NCI-H82 (cell line): Measurements from ENCODE around the gene LGALS3.

Source experiments
- DNase-seq: peaks from one replicate; lab custom pipeline; 2025; lab: John Stamatoyannopoulos, UW

The LGALS3 gene

DNA sequence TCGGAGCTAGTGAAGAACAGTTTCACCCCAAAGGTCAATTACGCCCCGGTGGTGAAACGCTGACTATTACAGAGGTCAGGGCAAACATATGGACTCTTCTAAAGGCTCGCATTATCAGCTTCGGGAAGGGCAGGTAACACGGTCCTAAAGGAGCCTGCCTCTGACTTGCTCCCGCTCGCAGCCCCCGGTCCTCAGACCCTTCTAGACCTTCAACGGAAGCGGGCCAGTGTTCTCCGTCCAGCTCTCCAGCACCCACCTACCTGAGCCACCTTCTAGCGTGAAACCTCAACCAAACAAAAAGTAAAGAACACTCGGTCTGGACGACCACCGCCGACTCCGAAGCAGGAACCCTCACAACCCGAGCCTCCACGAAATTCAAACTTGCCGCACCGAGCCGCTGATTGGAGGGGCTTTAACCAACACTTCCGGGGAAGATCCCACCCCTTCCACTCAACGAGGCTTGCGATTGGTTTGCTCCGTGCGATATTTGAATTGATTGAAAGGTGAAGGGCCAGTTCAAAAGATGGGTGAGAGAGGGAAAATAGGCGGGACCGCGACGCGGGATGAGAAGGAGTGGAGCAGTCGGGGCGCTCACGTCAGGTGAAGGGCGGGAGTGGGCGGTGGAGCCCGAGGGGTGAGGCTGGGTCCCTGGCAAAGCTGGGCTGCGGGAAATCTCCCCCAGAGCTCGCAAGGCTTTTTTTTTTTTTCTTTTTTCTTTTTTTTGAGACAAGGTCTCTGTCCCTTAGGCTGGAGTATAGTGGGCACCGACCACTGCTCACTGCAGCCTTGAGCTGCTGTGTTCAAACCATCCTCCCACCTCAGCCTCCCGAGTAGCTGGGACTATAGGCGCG, 62.4 kb downstream of the LGALS3 start, which contains the start of gene DLGAP5:
Gene DLGAP5 (minus strand): TSS at position 383 of the 851 bp plus-strand sequence. CDS start 2,406 bp downstream, outside the sequence.
- peak; percentile 98 for DNase-seq

DNA sequence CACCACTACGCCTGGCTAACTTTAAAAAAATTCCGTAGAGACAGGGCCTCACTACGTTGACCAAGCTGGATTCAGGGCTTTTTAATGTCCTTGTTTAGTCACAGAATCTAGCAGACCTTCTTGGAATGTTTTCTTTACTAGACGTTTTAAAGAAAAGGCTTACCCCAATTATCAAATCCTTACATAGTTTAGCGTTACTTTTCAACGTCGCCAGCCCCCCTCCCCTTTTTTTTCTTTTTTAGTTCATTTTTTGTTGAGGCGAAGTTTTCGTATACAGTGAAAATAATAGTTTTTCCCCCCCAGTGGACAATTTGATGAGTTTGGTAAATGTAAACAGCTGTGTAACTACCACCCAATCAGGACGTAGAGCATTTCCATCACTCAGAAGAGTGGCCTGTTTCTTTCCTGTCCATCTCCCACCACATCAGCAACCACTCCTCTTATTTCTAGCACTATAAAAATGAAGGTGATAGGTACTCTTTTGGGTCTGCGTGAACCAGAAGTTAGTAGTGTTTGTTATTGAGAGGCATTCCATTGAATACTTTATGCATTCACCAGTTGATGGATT, 63.1 kb downstream of the LGALS3 start:
- no peak for DNase-seq

DNA sequence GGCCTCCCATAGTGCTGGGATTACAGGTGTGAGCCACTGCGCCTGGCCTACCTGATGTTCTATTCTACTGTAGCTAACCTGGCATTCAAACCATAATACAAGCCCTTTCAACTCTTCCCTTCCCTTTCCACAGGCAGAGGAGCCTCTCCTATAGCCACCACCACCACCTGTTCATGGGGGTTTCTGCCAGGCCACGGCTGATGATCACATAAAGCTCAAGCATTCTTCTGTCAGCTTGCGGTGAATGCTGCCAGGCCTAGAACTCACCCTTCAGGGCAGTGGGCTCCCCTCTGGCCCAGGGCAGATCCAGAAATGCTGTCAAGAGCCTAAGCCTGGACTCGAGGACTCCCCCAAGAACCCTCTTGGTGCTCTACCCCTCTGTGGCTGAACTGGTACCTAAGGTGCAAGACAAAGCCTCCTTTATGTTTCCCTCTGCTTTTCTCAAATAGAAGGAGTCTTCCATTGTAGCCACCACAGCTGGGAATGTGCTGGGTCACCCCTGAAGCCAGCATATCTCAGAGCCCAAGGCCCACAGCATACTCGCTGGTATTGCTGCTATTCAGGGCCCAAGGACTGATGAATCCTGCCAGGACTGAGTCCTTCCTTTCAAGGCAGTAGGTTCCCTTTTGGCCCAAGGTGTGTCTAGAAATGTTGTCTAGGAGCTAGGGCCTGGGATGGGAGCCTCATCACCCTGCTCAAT, 65.8 kb downstream of the LGALS3 start:
- no peak for DNase-seq
